Naive thymus-derived CD8-positive, alpha-beta T cell (primary cell): Measurements from ENCODE around the gene ADRB2. TPM values are rescaled to one million over a fixed set of nuclear protein-coding genes. Genes with fewer than 3 reads are reported as not detected.

Experiments
- ATAC-seq, 2 donors: fragments of 150-1000 bp; cut with Tn5 transposase in 1 of 2; sonication (Bioruptor Pico), chemical (Tn5 transposase) in 1 of 2; 1 replicate in 1 of 2; 2 replicates in 1 of 2; pipeline ENCODE4 v1.10.0; 2021; ENCODE audit warnings: mild to moderate bottlenecking in 2 of 2, moderate library complexity in 2 of 2
- POLR2A ChIA-PET: fragments of 350-600 bp; sonication (Branson Sonifier 250); formaldehyde crosslinking; loops from one replicate; lab custom pipeline; 2021; ENCODE audit warnings: antibody characterized with exemption; lab: Charles Lee
- DNase-seq, 10 donors: peaks; one replicate each; pipeline versions ENCODE4 v3.0.0 to v3.0.0-alpha.2; 2020 to 2022
- H3K27ac Mint-ChIP-seq, 10 donors: one replicate each; pipeline ENCODE4 v1.8.0; 2020 to 2022; ENCODE audit warnings: mild to moderate bottlenecking in 10 of 10, mixed read lengths in 10 of 10, moderate library complexity in 4 of 10, inconsistent platforms in 1 of 10
- H3K27me3 Mint-ChIP-seq, 5 donors: one replicate each; pipeline ENCODE4 v1.8.0; 2021 to 2022; ENCODE audit warnings: mixed read lengths in 5 of 5
- H3K36me3 Mint-ChIP-seq, 3 donors: one replicate each; pipeline ENCODE4 v1.8.0; 2020 to 2022; ENCODE audit warnings: mixed read lengths in 3 of 3, mild to moderate bottlenecking in 2 of 3, inconsistent platforms in 1 of 3
- H3K4me1 Mint-ChIP-seq, 4 donors: one replicate each; pipeline ENCODE4 v1.8.0; 2021 to 2022; ENCODE audit warnings: mixed read lengths in 4 of 4
- H3K4me3 Mint-ChIP-seq, 10 donors: one replicate each; pipeline ENCODE4 v1.8.0; 2020 to 2022; ENCODE audit warnings: mild to moderate bottlenecking in 10 of 10, mixed read lengths in 10 of 10, moderate library complexity in 6 of 10, inconsistent platforms in 1 of 10
- H3K9me3 Mint-ChIP-seq, 9 donors: one replicate each; pipeline ENCODE4 v1.8.0; 2020 to 2022; ENCODE audit warnings: mixed read lengths in 9 of 9, mild to moderate bottlenecking in 3 of 9, inconsistent platforms in 1 of 9, moderate library complexity in 1 of 9
- polyA plus RNA-seq, 3 donors: library from polyadenylated mRNA; unstranded; fragments of 300-500 nt; fragmentation: Illumina TruSeq; gene quantifications; one replicate each; pipeline ENCODE4 v1.2.3, GENCODE V29; 2021
- total RNA-seq, 8 experiments: library from RNA in 2 of 8; stranded (reverse) in 2 of 8; gene quantifications; one replicate each; pipeline ENCODE4 v1.2.3 and lab custom pipeline; 2021 to 2026

The ADRB2 gene
- total RNA-seq: 1 to 10 TPM; 2.1 to 2.2 TPM
- 10 to 100 TPM in 1 of 3 donors, under 1 TPM in 1, not detected in 1; 0.33 to 12.9 TPM for polyA plus RNA-seq
- total RNA-seq (lab: John Stamatoyannopoulos, UW): 0.25 to 7.3 (median 1.2) reads per million in 6 experiments

GRCh38 chr5:148826053-148826738 lies at the start of gene ADRB2:
ADRB2 (plus strand) TSS chr5:148826611; CDS start chr5:148826832, 221 bp downstream.
- Mint-ChIP-seq H3K9me3 (no peaks in the 10 kb centered on the region), H3K36me3 (no peaks in the 10 kb centered on the region), H3K27me3 (peaks cover 0 to 4% (median 0%) of the 10 kb centered on the region in 5 donors), H3K4me1 (peaks cover 15 to 73% (median 43%) of the 10 kb centered on the region in 4 donors), H3K27ac (peak within 1 kb of the TSS; percentile 63 to 91 (median 84)), H3K4me3 (peak within 1 kb of the TSS; percentile 80 to 95 (median 88))
- peak; percentile 86 to 87 for ATAC-seq
- POLR2A ChIA-PET: interaction anchor here (0.7 to 1.6 kb wide), 3 partner anchors 16 to 35 kb away, joined by 3 to 5 read pairs (median 5); no protein-coding TSS in a partner anchor
- peak; percentile 67 to 92 (median 84) for DNase-seq

- Mint-ChIP-seq H3K27me3 (peaks cover 2 to 22% (median 5%) of the 10 kb centered on the region in 5 donors), H3K36me3 (no peaks in the 10 kb centered on the region), H3K4me1 (peaks cover 0 to 9% (median 0%) of the 10 kb centered on the region in 4 donors), H3K27ac (no peak overlapping the region), H3K9me3 (no peaks in the 10 kb centered on the region), H3K4me3 (no peak overlapping the region)
- DNase-seq (no peak), ATAC-seq (no peak)
- POLR2A ChIA-PET: no interaction called here
These were observed 49.6 kb upstream of the ADRB2 start for GRCh38 chr5:148776780-148777179.

GRCh38 chr5:148778882-148779281 lies 47.5 kb upstream of the ADRB2 start:
- Mint-ChIP-seq H3K4me1 (peaks cover 0 to 9% (median 0%) of the 10 kb centered on the region in 4 donors), H3K27ac (no peak overlapping the region), H3K4me3 (no peak overlapping the region), H3K27me3 (peaks cover 1 to 9% (median 4%) of the 10 kb centered on the region in 5 donors), H3K36me3 (no peaks in the 10 kb centered on the region), H3K9me3 (no peaks in the 10 kb centered on the region)
- POLR2A ChIA-PET: no interaction called here
- ATAC-seq (no peak), DNase-seq (no peak)

- ATAC-seq (no peak), DNase-seq (no peak)
- Mint-ChIP-seq H3K36me3 (no peaks in the 10 kb centered on the region), H3K27ac (no peak overlapping the region), H3K27me3 (peaks cover 0 to 15% (median 4%) of the 10 kb centered on the region in 5 donors), H3K4me3 (no peak overlapping the region), H3K4me1 (peaks cover 0 to 4% (median 0%) of the 10 kb centered on the region in 4 donors), H3K9me3 (no peaks in the 10 kb centered on the region)
- POLR2A ChIA-PET: no interaction called here
These were observed 45.7 kb upstream of the ADRB2 start for GRCh38 chr5:148780711-148781110.

GRCh38 chr5:148781766-148782165 lies 44.6 kb upstream of the ADRB2 start:
- H3K27ac Mint-ChIP-seq: no peak overlapping the region
- H3K27me3 Mint-ChIP-seq: peaks cover 0 to 15% (median 4%) of the 10 kb centered on the region in 5 donors
- no peaks in the 10 kb centered on the region for H3K9me3 Mint-ChIP-seq
- no peak for ATAC-seq
- H3K4me1 Mint-ChIP-seq: peaks cover 0 to 4% (median 0%) of the 10 kb centered on the region in 4 donors
- POLR2A ChIA-PET: no interaction called here
- no peak for DNase-seq
- no peak overlapping the region for H3K4me3 Mint-ChIP-seq
- H3K36me3 Mint-ChIP-seq: no peaks in the 10 kb centered on the region

- Mint-ChIP-seq H3K27ac (no peak overlapping the region), H3K4me1 (peaks cover 0 to 4% (median 0%) of the 10 kb centered on the region in 4 donors), H3K36me3 (no peaks in the 10 kb centered on the region), H3K9me3 (no peaks in the 10 kb centered on the region), H3K27me3 (peaks cover 2 to 12% (median 5%) of the 10 kb centered on the region in 5 donors), H3K4me3 (no peak overlapping the region)
- no peak for ATAC-seq
- POLR2A ChIA-PET: no interaction called here
- DNase-seq: no peak
These were observed 41.2 kb upstream of the ADRB2 start for GRCh38 chr5:148785223-148785622.

- Mint-ChIP-seq H3K27me3 (peaks cover 2 to 16% (median 7%) of the 10 kb centered on the region in 5 donors), H3K36me3 (no peaks in the 10 kb centered on the region)
These were observed 40.0 kb upstream of the ADRB2 start for GRCh38 chr5:148786456-148786855.

GRCh38 chr5:148788636-148789035 lies 37.8 kb upstream of the ADRB2 start:
- Mint-ChIP-seq H3K27ac (no peak overlapping the region), H3K4me1 (peaks cover 0 to 5% (median 0%) of the 10 kb centered on the region in 4 donors), H3K9me3 (no peaks in the 10 kb centered on the region), H3K36me3 (no peaks in the 10 kb centered on the region), H3K27me3 (peaks cover 0 to 25% (median 2%) of the 10 kb centered on the region in 5 donors), H3K4me3 (no peak overlapping the region)
- DNase-seq: no peak
- POLR2A ChIA-PET: no interaction called here
- no peak for ATAC-seq

More at GRCh38 chr5:148786456-148786855, 40.0 kb upstream of the ADRB2 start:
- Mint-ChIP-seq H3K4me3 (no peak overlapping the region), H3K4me1 (peaks cover 0 to 4% (median 0%) of the 10 kb centered on the region in 4 donors), H3K9me3 (no peaks in the 10 kb centered on the region), H3K27ac (no peak overlapping the region)
- ATAC-seq: no peak
- no peak for DNase-seq
- POLR2A ChIA-PET: no interaction called here

GRCh38 chr5:148790545-148791333 lies 35.7 kb upstream of the ADRB2 start:
- Mint-ChIP-seq H3K4me1 (peaks cover 0 to 17% (median 0%) of the 10 kb centered on the region in 4 donors), H3K27ac (no peak overlapping the region), H3K4me3 (no peak overlapping the region), H3K36me3 (no peaks in the 10 kb centered on the region), H3K9me3 (no peaks in the 10 kb centered on the region), H3K27me3 (peaks cover 0 to 24% (median 2%) of the 10 kb centered on the region in 5 donors)
- ATAC-seq (no peak), DNase-seq (no peak)
- POLR2A ChIA-PET: interaction anchor here (1.3 kb wide), 1 partner anchor 35 kb away, joined by 3 read pairs; the partner anchor contains the start of gene ADRB2

GRCh38 chr5:148791334-148791667 lies 35.1 kb upstream of the ADRB2 start:
- no peak for DNase-seq

GRCh38 chr5:148791696-148792095 lies 34.7 kb upstream of the ADRB2 start:
- H3K36me3 Mint-ChIP-seq: no peaks in the 10 kb centered on the region
- no peaks in the 10 kb centered on the region for H3K9me3 Mint-ChIP-seq
- H3K4me3 Mint-ChIP-seq: no peak overlapping the region
- DNase-seq (no peak), ATAC-seq (no peak)
- POLR2A ChIA-PET: interaction anchor here (1.3 kb wide), 1 partner anchor 34 kb away, joined by 3 read pairs; the partner anchor contains the start of gene ADRB2
- peaks cover 0 to 24% (median 2%) of the 10 kb centered on the region in 5 donors for H3K27me3 Mint-ChIP-seq
- no peak overlapping the region for H3K27ac Mint-ChIP-seq
- peaks cover 0 to 17% (median 0%) of the 10 kb centered on the region in 4 donors for H3K4me1 Mint-ChIP-seq

More at GRCh38 chr5:148791334-148791667, 35.1 kb upstream of the ADRB2 start:
- H3K27ac Mint-ChIP-seq: no peak overlapping the region
- no peak for ATAC-seq
- POLR2A ChIA-PET: interaction anchor here (1.3 kb wide), 1 partner anchor 35 kb away, joined by 3 read pairs; the partner anchor contains the start of gene ADRB2
- H3K9me3 Mint-ChIP-seq: no peaks in the 10 kb centered on the region
- peaks cover 0 to 24% (median 2%) of the 10 kb centered on the region in 5 donors for H3K27me3 Mint-ChIP-seq
- no peaks in the 10 kb centered on the region for H3K36me3 Mint-ChIP-seq
- H3K4me3 Mint-ChIP-seq: no peak overlapping the region
- peaks cover 0 to 17% (median 0%) of the 10 kb centered on the region in 4 donors for H3K4me1 Mint-ChIP-seq

- H3K4me1 Mint-ChIP-seq: peaks cover 0 to 17% (median 0%) of the 10 kb centered on the region in 4 donors
- no peak for DNase-seq
- POLR2A ChIA-PET: no interaction called here
- H3K9me3 Mint-ChIP-seq: no peaks in the 10 kb centered on the region
- no peaks in the 10 kb centered on the region for H3K36me3 Mint-ChIP-seq
- H3K4me3 Mint-ChIP-seq: no peak overlapping the region
- peaks cover 0 to 24% (median 2%) of the 10 kb centered on the region in 5 donors for H3K27me3 Mint-ChIP-seq
- no peak for ATAC-seq
- peak overlapping the region in 1 of 10 donors; percentile 19 for H3K27ac Mint-ChIP-seq
These were observed 33.7 kb upstream of the ADRB2 start for GRCh38 chr5:148792744-148793143.
